ENCODE results near the gene KLRG1.

- no peak for TF ChIP-seq BCL3 (IDR thresholded peaks at IDR 0.05)
- TF ChIP-seq CTCF (IDR thresholded peaks at IDR 0.05): no peak
- TF ChIP-seq ELK1 (IDR thresholded peaks at IDR 0.05; ENCODE audit: low read depth, low read length): no peak
- TF ChIP-seq POLR2A (IDR thresholded peaks at IDR 0.05; ENCODE audit: low read length): no peak
- no peak for TF ChIP-seq ZFP36 (IDR thresholded peaks at IDR 0.05; ENCODE audit: borderline replicate concordance, partially characterized antibody)
- no peak for TF ChIP-seq REST (IDR thresholded peaks at IDR 0.05)
- TF ChIP-seq ZSCAN20 (CRISPR knock-in tag; IDR thresholded peaks at IDR 0.05): no peak
- no peak for TF ChIP-seq RCOR1 (IDR thresholded peaks at IDR 0.05; ENCODE audit: low read depth, low read length)
- no peak for TF ChIP-seq RNF2 (IDR thresholded peaks at IDR 0.05; ENCODE audit: borderline replicate concordance, low read depth)
- no peak for TF ChIP-seq PBX3 (IDR thresholded peaks at IDR 0.05)
- TF ChIP-seq BHLHE40 (IDR thresholded peaks at IDR 0.05; ENCODE audit: low read depth, low read length): no peak
- no peak for TF ChIP-seq E2F6 (IDR thresholded peaks at IDR 0.05; ENCODE audit: borderline replicate concordance, low read depth)
- TF ChIP-seq POLR2AphosphoS2 (conservative IDR thresholded peaks at IDR 0.05; ENCODE audit: low read length): no peak
Measured at GRCh38 chr12:8989413-8989812, at the start of gene KLRG1.
